ENCODE data around the gene MTHFD2.
"Not testable (repeated sequence)": the region's sequence is repeated elsewhere in the genome, so short reads cannot be mapped to it uniquely, and the experiment has no call there.

Gene MTHFD2

DNA sequence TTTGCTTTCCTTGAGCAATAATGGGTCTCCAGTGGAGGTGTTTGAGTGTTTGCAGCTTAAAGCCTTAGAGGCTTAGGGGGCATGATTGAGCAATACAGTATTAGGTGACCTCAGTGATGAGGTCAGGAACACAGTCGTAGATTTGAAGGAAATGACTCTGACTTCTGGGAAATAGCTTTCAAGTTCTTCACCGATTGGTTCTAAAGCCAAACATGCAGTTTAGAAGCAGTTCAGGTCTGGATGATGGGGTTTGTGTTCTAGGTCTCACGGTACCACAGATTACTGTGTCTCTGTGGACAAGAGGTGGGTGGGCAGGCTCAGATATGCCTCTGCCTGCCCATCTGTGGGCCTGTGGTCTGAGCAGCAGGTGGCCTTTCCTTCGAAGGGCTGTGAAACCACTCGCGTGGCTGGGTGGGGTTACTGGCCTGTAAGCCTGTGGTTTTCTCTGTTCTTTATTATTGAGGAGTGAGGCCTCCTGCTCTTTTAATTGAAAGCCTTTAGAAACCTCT lies 7.8 kb downstream of the MTHFD2 start:
- no peaks in the 10 kb centered on the region for H3K9me3 Mint-ChIP-seq
- H3K4me3 Mint-ChIP-seq: peak overlapping the region; percentile 64
- DNase-seq (peak; percentile 41), ATAC-seq (peak; percentile 91)
- H3K27me3 Mint-ChIP-seq: no peaks in the 10 kb centered on the region
- peaks cover 88% of the 10 kb centered on the region for H3K36me3 Mint-ChIP-seq (ENCODE audit: low read depth)
- H3K4me1 Mint-ChIP-seq: peaks cover 68% of the 10 kb centered on the region
- H3K27ac Mint-ChIP-seq: peak overlapping the region; percentile 95

DNA sequence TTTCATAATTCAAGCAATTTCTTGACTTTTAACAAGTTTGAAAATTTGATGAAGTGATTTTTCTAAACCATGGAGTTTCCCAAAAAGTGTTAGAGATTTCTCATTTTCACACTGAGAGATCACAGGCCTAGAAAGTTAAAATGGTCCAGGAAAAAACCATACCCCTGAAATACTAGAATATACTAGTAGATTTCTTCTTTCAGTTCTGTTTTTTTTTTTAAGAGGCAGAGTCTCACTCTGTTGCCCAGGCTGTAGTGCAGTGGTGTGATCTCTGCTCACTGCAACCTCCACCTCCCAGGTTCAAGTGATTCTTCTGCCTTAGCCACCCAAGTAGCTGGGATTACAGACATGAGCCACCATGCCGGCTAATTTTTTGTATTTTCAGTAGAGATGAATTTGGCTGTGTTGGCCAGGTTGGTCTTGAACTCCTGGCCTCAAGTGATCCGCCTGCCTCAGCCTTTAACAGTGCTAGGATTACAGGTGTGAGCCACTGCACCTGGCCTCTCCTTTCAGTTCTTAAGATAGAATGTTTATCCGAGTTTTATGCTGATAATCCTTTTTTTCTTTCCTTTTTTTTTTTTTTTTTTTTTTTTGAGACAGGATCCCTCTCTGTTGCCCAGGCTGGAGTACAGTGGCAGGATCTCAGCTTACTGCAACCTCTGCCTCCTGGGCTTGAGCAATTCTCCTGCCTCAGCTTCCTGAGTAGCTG lies 14.4 kb downstream of the MTHFD2 start:
- Mint-ChIP-seq H3K9me3 (no peaks in the 10 kb centered on the region), H3K27ac (no peak overlapping the region), H3K4me3 (no peak overlapping the region), H3K27me3 (no peaks in the 10 kb centered on the region), H3K4me1 (peaks cover 16% of the 10 kb centered on the region), H3K36me3 (ENCODE audit: low read depth) (peaks cover 71% of the 10 kb centered on the region)
- DNase-seq (no peak), ATAC-seq (no peak)

DNA sequence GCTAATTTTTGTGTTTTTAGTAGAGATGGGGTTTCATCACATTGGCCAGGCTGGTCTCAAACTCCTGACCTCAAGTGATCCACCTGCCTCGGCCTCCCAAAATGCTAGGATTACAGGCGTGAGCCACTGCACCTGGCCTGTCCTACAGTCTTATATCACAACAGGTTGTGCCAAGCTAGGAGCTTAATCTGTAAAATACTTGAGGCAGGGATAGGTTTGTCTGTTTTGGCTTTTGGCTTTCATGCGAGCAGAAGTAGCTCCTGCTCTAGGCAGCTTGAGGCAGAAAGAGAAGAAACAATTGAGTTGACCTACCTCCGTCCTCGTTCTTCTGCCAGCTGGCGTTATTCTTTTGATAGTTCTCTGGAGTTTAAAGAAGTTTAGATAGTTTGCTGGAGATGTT lies 17.4 kb downstream of the MTHFD2 start:
- H3K36me3 Mint-ChIP-seq (ENCODE audit: low read depth): peaks cover 64% of the 10 kb centered on the region
- not testable (repeated sequence) for H3K4me3 Mint-ChIP-seq
- H3K27ac Mint-ChIP-seq: peak overlapping the region; percentile 59

DNA sequence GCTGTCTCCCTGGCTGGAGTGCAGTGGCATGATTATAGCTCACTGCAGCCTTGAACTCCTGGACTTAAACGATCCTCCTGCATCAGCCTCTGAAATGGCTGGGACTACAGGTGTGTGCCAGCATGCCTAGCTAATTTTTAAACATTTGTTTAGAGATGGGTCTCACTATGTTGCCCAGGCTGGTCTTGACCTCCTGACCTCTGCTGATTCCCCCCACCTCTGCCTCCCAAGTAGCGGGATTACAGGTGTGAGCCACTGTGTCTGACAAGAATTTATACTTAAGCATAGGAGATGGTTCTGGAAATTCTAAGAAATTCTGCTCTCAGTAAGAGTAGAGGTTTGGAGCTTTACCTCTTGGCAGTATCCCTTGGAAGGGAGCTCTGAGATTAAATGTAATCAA lies 18.2 kb downstream of the MTHFD2 start:
- no peaks in the 10 kb centered on the region for H3K27me3 Mint-ChIP-seq
- ATAC-seq: no peak
- H3K9me3 Mint-ChIP-seq: no peaks in the 10 kb centered on the region
- peaks cover 5% of the 10 kb centered on the region for H3K4me1 Mint-ChIP-seq
- no peak overlapping the region for H3K27ac Mint-ChIP-seq
- no peak for DNase-seq
- no peak overlapping the region for H3K4me3 Mint-ChIP-seq
- H3K36me3 Mint-ChIP-seq (ENCODE audit: low read depth): peaks cover 60% of the 10 kb centered on the region

More for the DNA sequence above, 17.4 kb downstream of the MTHFD2 start:
- not testable (repeated sequence) for H3K4me1 Mint-ChIP-seq, ATAC-seq, H3K9me3 Mint-ChIP-seq, H3K27me3 Mint-ChIP-seq, DNase-seq

DNA sequence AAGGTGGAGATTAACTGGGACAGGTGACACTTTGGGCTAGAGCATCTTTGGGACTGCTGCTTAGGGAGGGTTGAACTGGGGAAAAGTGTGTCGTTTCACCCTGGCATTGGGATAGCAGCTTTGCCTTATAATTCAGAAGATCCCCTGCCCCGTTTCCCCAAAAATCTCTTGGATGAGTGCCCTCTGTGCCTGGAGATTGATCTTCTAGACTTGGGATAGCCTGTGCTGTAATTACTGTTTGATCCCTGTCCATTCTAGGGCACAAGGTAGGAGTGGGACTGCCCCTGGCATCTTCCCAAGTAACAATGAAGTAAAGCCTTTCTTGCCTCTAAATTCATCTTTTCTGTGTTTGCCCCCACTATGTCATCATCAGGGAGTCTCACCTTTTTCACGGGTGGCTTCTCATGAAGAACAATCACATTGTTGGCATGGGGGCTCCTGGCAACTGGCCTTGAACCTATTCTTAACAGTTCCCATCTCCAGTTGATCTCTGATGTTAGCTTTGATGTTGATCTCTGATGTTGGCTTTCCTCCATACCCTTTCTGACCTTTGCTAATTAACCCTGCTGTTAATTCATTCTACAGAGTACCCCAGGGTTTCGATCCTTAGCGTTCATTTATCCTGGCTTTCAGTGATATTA lies 21.6 kb downstream of the MTHFD2 start:
- Mint-ChIP-seq H3K27me3 (no peaks in the 10 kb centered on the region), H3K36me3 (ENCODE audit: low read depth) (peaks cover 44% of the 10 kb centered on the region), H3K4me1 (peaks cover 2% of the 10 kb centered on the region), H3K9me3 (no peaks in the 10 kb centered on the region), H3K27ac (peak overlapping the region; percentile 59), H3K4me3 (no peak overlapping the region)
- DNase-seq (no peak), ATAC-seq (no peak)

DNA sequence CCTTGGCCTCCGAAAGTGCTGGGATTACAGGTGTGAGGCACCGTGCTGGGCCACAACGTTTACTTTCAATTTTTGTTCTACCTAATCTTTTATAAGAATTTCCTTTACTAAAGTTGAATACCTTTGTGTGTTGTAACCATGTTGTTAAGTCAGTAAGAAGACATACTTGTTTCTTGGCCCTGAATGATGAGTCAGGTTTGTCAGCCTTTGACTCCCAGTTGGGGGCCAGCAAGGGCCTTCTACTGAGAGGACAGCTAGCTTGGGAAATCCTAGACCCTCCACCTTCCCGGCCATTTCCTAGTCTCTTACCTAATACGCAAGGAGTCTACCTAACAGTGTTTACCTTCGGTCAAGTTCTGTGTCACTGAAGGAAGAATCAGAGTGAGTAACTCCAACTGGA lies 22.7 kb downstream of the MTHFD2 start:
- H3K36me3 Mint-ChIP-seq (ENCODE audit: low read depth): peaks cover 40% of the 10 kb centered on the region
- no peaks in the 10 kb centered on the region for H3K4me1 Mint-ChIP-seq
- no peak overlapping the region for H3K4me3 Mint-ChIP-seq
- ATAC-seq: no peak
- no peak overlapping the region for H3K27ac Mint-ChIP-seq
- H3K9me3 Mint-ChIP-seq: no peaks in the 10 kb centered on the region
- DNase-seq: no peak
- H3K27me3 Mint-ChIP-seq: no peaks in the 10 kb centered on the region

DNA sequence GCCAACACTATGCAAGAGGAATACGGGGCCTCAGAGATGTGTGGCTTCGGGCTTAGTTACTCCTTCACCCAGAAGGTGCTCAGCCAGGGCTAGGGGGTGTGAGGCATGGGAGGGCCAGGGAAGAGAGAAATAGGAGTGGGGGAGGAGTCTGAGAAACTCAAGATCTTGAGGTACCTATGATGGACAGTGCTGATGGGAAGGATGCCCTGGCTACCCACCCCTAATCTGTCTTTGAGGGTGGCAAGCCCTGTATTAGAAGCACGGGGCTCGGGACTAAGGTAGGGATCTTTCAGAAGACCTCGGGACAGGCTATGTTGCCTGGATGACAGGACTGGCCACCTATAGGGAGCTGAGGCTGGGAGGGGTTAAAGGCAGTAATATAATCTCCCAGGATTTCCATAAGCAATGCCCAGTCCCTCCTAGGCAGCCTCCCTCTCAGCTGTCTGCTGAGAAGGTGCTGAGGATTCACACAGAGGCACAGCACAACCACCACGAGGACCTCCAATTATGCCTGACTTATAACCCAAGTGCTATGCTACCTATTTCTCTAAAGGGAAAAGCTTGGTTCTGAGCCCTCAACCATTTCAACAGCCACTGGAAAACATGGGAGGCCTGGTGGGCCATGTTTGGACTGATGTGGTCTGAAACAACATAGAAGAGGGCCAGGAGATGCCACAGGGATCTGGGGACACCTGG lies 23.3 kb downstream of the MTHFD2 start:
- Mint-ChIP-seq H3K27ac (no peak overlapping the region), H3K36me3 (ENCODE audit: low read depth) (peaks cover 35% of the 10 kb centered on the region), H3K4me3 (no peak overlapping the region)

DNA sequence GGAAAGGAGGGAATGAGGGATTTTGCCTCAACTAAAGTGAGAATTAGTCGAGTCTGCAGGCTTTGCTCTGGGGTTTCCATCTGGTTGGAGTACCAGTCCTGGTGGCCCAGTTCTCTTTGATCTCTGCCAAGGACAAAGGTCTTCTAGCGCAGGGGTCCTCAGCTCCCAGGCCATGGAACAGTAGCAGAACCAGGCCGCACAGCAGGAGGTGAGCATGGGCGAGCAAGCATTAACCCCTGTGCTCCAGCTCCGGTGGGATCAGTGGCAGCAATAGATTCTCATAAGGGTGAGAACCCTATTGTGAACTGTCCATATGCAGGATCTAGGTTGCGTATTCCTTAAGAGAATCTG lies 23.9 kb downstream of the MTHFD2 start:
- no peak overlapping the region for H3K27ac Mint-ChIP-seq
- no peaks in the 10 kb centered on the region for H3K27me3 Mint-ChIP-seq
- no peak for DNase-seq
- no peaks in the 10 kb centered on the region for H3K4me1 Mint-ChIP-seq
- H3K36me3 Mint-ChIP-seq (ENCODE audit: low read depth): peaks cover 30% of the 10 kb centered on the region
- H3K9me3 Mint-ChIP-seq: no peaks in the 10 kb centered on the region
- H3K4me3 Mint-ChIP-seq: no peak overlapping the region
- no peak for ATAC-seq

More for the DNA sequence above, 23.3 kb downstream of the MTHFD2 start:
- DNase-seq (no peak), ATAC-seq (peak; percentile 13)
- Mint-ChIP-seq H3K9me3 (no peaks in the 10 kb centered on the region), H3K4me1 (no peaks in the 10 kb centered on the region), H3K27me3 (no peaks in the 10 kb centered on the region)

DNA sequence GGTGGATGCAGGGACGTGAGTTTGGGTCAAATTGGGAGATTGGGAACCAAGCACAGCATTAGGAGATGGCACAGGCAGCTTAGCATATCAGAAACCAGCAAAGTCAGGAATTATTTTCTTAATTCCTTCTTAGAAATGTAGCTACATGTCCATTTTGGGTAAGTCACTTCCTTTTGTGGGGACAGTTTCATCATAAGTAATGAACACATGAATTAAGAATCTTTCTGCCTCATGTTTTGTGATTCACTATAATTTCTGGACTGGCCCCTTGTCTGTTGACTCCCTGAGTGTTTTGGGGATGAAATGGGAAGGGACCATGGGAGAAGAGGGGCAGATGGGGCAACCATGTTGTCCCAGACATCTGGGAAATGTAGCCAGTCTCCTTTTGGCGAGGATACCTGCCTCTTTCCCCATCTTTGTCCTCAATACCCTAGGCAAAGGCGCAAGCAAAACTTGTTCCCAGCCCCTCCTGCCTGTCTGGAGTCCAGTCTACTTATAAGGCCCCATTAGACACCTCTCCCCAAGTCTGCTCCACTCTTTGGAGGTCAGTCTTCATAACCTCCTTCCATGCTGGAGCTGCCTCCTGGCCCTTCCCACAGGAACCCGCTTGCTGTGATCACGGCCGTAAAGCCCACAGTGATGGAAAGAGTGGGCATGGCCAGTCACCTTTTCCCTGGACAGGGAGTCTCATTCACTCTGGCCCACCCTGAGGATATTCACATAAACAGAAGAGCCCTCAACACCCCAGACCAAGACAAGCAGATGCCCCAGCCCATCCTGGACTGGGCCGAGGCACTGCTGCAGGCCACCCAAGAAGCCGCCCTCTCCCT lies 25.7 kb downstream of the MTHFD2 start:
- Mint-ChIP-seq H3K36me3 (ENCODE audit: low read depth) (peaks cover 17% of the 10 kb centered on the region), H3K4me1 (no peaks in the 10 kb centered on the region), H3K9me3 (no peaks in the 10 kb centered on the region), H3K27ac (peak overlapping the region; percentile 6), H3K4me3 (no peak overlapping the region), H3K27me3 (no peaks in the 10 kb centered on the region)
- ATAC-seq (no peak), DNase-seq (no peak)

DNA sequence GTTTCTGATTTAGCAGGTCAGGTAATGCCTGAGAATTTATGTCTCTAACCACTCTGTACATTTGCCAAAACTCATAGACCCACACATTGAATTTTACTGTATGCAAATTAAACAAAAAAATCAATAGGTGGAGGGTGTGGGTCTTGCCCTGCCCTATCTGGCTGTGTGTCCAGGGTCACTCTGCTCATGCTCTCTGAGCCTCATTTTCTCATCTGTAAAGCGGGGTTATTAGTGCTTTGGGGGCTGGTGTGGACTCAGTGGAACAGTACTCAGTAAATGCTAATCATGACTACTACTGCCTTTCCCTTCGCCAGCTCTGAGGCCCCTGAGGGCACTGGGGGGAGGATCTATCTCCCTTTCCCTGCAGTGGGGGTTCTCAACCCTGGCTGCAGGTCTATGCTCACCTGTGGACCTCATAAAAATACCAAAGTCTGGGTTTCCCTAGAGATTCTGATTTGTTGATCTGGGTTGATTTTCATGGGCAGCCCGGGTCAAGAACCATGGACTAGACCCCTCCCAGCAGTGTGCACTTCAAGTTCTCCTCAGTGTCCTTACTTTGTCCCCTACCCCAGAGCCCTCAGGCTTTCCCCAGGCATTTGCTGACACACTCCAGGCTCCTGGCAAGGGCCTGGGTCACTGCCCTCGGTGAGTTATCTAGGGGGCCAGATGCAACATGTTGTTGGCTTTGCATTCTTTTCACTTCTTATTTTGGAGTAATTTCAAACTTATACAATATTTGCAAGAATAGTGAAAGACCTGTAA lies 27.5 kb downstream of the MTHFD2 start:
- peaks cover 6% of the 10 kb centered on the region for H3K36me3 Mint-ChIP-seq (ENCODE audit: low read depth)
- no peak for ATAC-seq
- H3K27me3 Mint-ChIP-seq: no peaks in the 10 kb centered on the region
- H3K4me3 Mint-ChIP-seq: no peak overlapping the region
- H3K9me3 Mint-ChIP-seq: no peaks in the 10 kb centered on the region
- no peak for DNase-seq
- no peak overlapping the region for H3K27ac Mint-ChIP-seq
- no peaks in the 10 kb centered on the region for H3K4me1 Mint-ChIP-seq

DNA sequence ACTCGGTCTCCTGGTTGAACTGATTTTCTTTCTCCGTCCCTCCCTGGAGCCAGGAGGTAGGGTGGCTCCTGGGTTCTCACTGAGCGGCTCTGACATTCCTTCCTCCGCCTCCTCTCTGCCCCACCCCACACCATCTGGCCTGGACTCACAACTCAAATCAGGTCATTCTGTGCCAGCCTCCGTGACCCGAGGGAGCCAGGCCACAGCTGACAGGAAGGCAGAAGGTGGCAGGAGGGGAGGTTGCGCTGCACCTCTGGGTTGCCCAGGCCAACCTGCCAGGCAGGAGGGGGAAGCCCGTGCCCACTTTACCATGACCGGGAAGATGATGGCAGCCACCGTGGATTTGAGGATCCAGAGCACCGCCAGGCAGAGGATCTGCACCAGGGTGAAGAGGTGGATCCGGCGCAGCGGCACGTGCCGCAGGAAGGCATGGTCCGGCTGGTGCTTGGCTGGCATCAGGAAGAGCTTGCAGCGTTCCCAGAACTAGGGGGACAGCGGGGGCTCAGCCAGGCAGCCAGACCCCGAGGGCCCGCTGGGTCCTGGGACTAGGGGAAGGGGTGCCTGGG lies 28.3 kb downstream of the MTHFD2 start:
- H3K4me1 Mint-ChIP-seq: no peaks in the 10 kb centered on the region
- no peak overlapping the region for H3K27ac Mint-ChIP-seq
- DNase-seq (no peak), ATAC-seq (no peak)
- no peaks in the 10 kb centered on the region for H3K27me3 Mint-ChIP-seq
- H3K9me3 Mint-ChIP-seq: no peaks in the 10 kb centered on the region
- peaks cover 2% of the 10 kb centered on the region for H3K36me3 Mint-ChIP-seq (ENCODE audit: low read depth)
- H3K4me3 Mint-ChIP-seq: no peak overlapping the region

DNA sequence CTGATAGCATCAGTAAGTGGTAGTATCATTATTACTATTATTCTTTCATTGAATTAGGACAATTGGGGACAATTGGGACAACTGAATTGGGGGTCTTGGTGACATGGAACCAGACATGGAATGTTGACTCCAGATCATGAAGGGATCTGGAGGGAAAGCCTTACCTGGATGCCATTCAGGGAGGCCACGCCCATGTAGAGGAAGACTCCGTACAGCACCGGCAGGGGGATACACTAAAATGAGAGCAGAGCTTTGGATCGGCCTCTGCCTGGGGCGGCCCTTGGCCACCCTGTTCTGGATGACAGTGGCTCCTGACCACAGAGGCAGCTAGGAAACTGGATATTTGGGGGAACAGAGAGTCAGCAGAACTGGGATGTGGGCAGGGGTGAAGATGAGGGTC lies 29.2 kb downstream of the MTHFD2 start:
- Mint-ChIP-seq H3K4me1 (no peaks in the 10 kb centered on the region), H3K4me3 (no peak overlapping the region), H3K27ac (no peak overlapping the region), H3K27me3 (no peaks in the 10 kb centered on the region), H3K36me3 (ENCODE audit: low read depth) (peaks cover 1% of the 10 kb centered on the region), H3K9me3 (no peaks in the 10 kb centered on the region)
- ATAC-seq (no peak), DNase-seq (no peak)

DNA sequence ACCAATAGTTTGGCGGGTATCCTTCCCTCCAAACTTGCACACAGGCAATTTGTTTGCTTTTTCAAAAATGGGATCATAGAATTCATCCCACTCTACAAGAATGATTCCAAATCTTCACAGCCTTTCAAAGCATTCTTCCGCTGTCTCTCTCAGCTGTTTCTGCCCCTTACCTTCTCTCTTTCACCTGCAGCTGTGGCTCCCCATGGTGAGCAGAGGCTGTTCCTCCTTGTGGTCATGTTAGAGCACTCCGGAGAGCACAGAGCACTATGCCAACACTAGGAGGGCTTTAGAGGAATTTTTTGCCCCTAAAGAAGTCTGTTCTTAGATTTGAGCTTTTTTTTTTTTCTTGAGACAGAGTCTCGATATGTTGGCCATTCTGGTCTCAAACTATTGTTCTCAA lies 30.4 kb downstream of the MTHFD2 start:
- DNase-seq: no peak
- H3K27ac Mint-ChIP-seq: no peak overlapping the region
- no peaks in the 10 kb centered on the region for H3K36me3 Mint-ChIP-seq (ENCODE audit: low read depth)
- no peak for ATAC-seq
- no peaks in the 10 kb centered on the region for H3K27me3 Mint-ChIP-seq
- no peaks in the 10 kb centered on the region for H3K4me1 Mint-ChIP-seq
- no peak overlapping the region for H3K4me3 Mint-ChIP-seq
- no peaks in the 10 kb centered on the region for H3K9me3 Mint-ChIP-seq
